DLD1 (cell line): Measurements from ENCODE around the gene ELMO1.

Experiments used
- in situ Hi-C: cut with HindIII; loops from 2 replicates; pipeline ENCODE4 v1.10.0; 2017; ENCODE audit warnings: low sequenced_read_pairs

The ELMO1 gene

DNA sequence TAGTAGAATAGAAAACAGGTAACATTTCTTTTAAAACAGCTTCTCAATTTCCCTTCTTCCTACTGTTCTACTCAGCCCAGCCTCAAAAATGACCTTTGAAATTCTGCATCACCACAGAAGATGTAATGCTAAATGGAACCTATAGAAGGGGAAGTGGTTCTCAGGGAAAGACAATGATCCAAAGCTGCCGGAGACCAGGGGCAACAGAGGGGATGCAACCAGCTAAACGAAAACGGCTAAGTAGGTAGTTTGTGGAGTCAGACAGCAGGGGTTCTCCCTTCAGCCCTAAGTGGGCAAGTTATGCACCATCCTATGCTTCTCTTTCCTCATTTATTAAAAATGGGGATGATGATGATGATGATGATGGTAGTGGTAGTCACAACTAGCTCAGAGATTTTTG lies 214.3 kb downstream of the ELMO1 start:
- in situ Hi-C loops: no loop called here

DNA sequence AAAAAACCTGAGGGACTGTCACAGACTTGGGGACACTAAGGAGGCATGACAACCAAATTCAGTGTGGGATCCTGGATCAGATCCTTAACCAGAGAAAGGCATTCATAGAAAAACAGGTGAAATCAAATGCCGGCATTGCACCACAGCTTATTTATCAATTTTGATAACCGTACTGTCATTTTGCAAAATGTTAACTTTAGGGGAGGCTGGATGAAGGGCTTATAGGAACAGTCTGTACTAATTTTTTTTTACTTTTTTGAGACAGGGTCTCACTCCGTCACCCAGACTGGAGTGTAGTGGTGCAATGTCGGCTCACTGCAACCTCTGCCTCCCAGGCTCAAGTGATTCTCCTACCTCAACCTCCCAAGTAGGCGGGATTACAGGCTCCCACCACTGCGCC lies 217.1 kb downstream of the ELMO1 start:
- in situ Hi-C loops: no loop called here

DNA sequence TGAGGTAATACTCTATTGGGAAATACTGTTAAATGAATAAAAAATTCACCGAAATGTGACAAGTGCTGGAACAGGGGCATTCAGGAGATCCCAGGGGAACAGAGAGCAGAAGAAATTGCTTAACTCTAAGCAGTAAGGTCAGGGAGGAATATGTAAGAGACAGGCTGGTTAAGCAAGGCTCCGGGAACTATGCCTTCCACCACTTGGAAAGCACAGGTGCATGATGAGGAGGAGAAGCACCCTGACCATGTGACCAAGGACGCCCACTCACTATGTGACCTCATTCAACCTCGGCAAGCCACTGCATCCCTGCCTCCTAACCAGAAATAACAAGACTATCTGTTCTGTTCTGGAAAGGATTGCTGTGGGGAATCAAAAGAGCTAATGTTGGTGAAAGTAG lies 218.4 kb downstream of the ELMO1 start:
- in situ Hi-C loops: no loop called here

DNA sequence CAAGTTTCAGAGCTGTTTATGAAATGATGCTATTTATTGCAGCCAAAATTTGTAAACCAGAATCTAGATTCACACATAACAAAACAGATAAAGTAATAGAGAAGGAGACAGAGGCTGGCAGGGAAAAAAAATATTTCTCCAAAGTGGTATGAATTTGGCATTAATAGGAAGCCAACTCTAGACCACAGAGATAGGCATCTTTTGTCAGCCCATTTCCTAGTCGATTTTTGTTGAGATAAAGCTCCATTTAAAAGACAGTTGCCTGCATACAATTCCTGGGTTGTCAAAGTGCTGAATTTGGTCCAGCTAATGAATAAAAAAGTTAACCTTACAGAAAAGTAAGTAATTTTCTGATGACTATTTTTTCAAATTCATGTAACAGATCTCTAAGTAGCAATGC lies 219.3 kb downstream of the ELMO1 start:
- in situ Hi-C loops: no loop called here

DNA sequence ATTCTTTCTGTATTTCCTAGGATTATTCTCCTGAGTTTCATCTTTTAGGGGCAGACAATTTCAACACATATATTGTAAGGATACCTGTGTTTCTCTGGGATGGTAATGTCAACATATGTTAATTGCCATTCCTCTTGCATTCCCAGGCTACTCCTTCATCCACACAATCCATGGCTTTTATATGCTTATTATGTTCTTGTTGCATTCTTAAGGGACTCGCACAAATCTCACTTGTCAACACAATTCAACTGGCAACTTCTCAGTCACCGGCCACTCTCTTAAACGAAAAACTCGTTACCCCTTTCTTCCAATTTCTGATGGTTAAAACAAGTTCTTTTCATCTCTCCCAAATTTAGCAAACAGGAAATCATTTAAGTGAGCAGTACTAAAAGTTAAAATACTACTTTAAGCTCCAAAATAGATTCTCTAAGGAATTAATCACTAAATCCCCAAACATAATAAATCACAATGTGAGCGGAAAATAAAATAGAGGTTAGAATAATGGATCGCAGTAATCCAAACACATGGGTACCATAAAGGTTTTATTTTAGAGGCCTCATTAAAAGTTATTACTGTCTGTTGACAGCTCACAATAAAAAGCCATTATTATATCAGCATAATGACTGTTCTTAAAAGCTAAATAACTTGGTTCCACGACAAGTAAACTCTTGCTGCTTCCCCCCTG lies 223.2 kb downstream of the ELMO1 start:
- in situ Hi-C loops: no loop called here

DNA sequence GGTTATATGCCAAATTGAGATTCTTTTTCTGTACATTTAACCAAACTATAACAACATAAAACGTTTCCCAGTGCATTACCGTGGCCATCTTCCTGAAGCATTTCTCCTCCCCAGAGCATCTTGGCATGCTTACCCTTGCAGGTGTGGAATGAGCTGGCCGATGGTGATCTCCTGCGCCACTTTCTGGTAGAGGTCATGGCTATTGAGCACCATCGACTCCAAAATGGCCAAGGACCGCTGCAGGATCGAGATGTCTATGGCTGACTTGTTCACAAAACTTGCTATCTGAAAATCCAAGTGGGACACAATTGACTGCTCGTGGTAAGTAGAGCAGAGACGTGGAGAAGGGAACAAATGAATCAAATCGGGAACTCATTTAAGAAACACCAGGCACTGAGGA lies 223.9 kb downstream of the ELMO1 start:
- in situ Hi-C loops: loop anchor here (25.0 kb wide), 1 partner anchor 737 kb away; no protein-coding TSS in a partner anchor

DNA sequence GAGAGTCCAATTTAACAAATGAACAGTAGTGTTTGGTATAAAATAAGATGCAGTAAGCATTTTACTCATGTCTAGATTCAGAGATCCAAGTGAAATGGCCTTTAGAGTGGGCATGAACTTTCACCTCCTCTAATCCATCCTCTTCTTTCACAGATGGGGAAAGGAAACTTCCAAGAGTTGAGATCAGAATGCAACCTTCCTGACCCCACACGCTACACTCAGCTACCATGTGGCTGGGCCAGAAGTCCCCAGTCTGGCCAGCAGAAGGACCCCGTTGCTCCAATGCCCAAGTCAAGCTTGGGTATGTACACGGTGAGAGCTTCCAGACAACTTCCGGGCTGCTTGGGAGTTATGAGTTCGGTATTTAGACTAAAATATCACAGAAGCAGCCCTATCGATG lies 228.0 kb downstream of the ELMO1 start:
- in situ Hi-C loops: loop anchor here (25.0 kb wide), 1 partner anchor 733 kb away; no protein-coding TSS in a partner anchor

DNA sequence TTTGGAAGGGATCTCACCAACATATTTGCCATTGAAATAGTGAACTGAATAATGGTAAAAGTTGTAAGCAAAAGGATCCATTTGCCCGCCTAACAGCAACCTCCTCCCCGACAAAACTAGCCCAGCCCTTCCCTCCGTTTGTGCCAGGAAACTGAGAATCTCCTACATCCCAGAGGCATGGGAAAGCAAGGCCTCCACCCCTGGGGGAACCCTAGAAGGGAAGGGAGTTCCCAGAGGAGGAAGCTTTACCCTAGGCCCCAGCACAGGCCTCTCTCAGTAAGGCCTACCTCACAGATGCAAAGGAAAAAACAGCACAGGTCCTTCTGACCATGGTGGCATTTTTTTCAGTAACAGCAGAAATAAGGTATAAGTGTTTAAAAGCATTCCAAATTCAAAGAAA lies 229.7 kb downstream of the ELMO1 start:
- in situ Hi-C loops: loop anchor here (10.0 to 25.0 kb wide), 2 partner anchors 616 to 732 kb away; no protein-coding TSS in a partner anchor

DNA sequence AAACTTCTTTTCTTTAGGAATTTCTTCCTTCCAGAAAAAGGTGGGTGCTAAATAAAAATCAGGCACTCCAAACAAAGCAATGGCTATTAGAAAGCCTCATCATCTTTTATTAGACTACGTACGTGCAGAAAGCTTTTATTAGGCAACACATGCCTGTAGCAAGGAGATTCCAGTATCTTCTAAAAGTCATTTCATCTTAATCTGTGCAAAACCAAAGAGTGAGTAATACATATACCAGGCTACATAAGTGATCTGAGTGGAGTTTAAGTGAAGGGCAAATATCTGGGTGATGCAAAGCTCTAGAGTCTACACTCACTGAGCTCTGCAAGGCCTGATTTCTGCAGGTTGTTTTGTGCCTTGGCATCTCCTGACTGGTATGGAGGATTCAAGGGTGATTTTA lies 231.7 kb downstream of the ELMO1 start:
- in situ Hi-C loops: loop anchor here (10.0 to 25.0 kb wide), 2 partner anchors 618 to 730 kb away; no protein-coding TSS in a partner anchor

DNA sequence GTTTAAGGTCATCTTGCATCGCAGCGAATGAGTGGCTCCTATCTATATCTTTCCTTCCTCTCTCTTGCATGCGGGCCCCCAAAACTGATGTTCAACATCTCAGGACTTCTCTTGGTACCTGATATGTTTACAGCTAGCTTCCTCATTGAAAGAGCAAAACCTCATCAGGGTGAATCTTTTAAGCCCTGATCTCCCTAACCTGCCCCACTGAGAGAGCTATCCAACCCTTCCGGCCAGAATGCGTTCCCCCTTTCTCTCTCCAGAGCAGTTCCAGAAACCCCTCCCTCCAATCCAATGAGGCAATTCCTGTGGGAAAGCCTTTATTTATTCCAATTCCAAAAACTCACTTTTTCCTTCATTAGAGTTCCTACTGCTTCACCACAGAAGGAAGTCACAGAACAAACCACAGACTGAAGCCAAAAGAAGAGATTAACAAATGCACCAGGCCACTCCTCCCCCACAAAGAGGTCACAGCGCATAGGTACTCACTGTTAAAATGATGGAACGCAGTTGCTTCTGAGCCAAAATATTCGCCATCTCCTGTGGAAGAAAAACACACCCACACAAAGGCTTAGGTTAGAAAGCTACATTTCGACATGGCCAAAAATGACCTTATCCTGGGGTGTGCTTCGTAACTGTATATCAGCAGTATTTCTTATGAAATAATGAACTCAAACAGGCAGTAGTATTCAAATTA lies 232.4 kb downstream of the ELMO1 start:
- in situ Hi-C loops: loop anchor here (10.0 to 25.0 kb wide), 2 partner anchors 618 to 729 kb away; no protein-coding TSS in a partner anchor

DNA sequence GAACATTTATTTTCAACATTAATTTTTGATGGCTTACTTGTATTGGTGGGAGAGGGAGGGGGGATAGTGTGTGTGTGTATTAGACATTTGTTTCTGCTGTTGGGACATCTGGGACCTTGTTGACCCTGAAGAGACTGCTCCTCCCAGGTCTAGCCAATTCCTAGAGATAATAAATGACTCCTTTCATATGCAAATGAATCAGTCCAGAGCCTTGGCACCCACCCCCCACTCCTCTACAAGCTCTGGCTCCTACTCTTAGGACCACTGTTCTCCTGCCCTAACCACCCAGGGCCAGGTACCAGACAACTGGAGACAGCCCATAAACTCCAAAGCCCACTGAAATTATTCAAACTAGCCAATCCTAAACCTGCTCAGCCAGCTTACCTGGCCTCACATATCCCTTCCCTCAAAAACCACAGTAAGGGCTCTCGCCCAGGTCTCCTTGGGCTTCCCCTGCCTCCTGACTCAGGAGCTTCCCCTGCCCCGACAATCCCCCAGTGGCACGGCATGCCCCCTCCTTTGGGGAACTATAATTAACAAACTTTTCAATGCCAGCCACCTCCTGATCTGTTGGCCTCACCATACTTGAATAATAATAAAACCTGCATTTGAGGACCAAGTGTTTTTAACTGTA lies 233.3 kb downstream of the ELMO1 start:
- in situ Hi-C loops: loop anchor here (10.0 to 25.0 kb wide), 2 partner anchors 619 to 728 kb away; no protein-coding TSS in a partner anchor

DNA sequence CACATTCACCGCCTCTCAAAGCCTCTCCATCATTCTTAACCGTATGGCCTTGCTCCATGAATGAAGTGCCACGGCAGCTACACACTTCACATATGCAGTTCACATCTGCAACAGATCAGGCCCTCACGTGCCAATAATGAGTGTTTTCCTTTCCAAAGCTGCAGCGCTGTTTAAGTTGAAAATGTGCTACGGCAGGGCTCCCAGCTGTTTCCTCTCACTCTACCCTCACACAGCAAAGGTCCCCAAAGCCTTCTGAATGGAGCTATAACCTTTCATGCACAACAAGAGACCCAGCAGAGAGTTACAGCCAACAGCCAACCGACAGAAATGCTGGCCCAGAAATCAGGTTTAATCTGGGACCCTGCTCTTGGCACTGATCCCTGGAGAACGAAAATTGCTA lies 236.1 kb downstream of the ELMO1 start:
- in situ Hi-C loops: loop anchor here (10.0 to 25.0 kb wide), 2 partner anchors 622 to 725 kb away; no protein-coding TSS in a partner anchor

DNA sequence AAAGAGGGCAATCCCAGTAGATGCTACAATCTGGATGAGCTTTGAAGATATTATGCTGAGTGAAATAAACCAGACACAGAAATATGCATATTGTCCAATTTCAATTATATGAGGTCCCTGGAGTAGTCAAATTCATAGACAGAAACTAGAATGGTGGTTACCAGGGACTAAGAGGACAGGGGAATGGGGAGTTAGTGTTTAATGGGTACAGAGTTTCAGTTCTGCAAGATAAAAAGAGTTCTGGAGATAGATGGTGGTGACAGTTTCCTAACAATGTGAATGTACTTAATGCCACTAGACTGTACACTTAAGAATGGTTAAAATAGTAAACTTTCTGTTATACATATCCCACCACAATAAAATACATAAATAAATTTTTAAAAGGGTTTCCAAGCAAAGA lies 236.6 kb downstream of the ELMO1 start:
- in situ Hi-C loops: loop anchor here (10.0 to 25.0 kb wide), 2 partner anchors 623 to 725 kb away; no protein-coding TSS in a partner anchor

DNA sequence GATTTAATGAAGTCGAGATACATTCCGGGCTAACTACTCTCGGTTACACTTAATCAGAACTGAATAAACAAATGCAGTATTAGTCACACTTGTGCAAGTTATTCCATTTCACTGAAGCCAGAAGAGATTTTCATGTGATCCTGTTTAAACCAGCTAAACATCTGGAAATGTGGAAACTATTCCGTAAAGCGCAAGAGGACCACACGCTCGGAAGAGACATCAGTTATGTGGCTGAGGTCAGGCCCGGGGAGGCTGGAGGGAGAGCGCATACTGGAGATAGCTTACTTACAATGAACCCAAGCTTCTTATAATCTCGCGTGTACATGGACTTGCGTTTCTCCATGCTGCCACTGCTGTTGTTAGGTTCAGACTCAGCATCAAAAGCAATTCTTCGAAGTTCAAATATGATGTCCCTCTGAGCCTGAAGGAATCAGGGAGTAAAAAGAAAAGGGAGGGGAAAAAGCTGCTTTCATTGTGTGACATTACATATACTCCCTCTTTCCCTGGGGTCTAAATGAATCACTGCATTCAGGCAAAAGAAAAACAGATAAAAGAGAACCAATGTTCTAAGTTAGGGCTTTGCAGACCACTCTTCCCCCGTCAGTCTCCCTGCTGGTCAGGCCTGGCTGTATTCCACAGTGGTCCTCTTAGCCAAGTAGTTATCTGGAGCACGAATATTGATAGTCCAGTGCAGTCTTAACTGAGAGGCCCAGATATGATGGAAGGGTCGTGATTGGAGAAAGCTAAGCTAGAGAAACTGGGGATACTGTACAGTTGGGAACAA lies 237.4 kb downstream of the ELMO1 start:
- in situ Hi-C loops: loop anchor here (10.0 to 25.0 kb wide), 2 partner anchors 624 to 724 kb away; no protein-coding TSS in a partner anchor

DNA sequence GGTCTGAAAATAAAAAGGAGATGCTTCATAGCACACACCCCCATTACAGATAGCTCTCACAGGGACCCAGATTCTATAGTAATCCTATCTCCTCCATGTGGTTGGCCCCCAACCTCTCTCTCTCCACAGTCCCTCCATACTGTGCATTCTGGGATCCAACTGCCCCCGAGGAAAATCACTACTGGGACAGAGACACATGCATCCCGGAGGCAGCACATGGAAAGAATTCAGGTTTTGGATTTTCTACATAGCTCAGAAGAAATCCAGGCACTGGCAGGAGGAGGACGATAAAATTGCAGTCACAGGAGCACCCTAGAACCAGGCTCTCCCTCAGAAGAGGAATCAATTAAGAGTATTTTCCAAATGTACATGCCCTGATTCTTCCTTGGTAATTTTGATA lies 239.5 kb downstream of the ELMO1 start:
- in situ Hi-C loops: loop anchor here (25.0 kb wide), 1 partner anchor 722 kb away; no protein-coding TSS in a partner anchor

DNA sequence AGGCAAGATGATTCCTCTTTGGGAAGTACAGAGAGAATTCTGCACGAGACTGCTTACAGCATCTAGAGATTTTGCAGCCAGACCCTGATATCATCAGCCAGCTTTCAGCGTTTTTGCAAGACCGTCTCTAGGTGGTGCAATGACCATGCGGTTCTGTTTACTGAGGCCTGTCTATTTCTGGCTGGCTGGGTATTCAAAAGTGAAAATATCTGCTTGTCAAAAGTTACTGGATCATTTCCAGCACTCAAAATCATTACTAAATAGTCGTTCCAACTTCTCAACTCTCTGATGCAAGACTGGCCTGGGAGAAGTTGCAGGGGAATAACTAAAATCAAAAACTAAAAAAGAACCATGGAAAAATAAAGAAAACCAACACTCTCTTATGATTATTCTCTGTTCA lies 240.1 kb downstream of the ELMO1 start:
- in situ Hi-C loops: loop anchor here (25.0 kb wide), 1 partner anchor 721 kb away; no protein-coding TSS in a partner anchor

DNA sequence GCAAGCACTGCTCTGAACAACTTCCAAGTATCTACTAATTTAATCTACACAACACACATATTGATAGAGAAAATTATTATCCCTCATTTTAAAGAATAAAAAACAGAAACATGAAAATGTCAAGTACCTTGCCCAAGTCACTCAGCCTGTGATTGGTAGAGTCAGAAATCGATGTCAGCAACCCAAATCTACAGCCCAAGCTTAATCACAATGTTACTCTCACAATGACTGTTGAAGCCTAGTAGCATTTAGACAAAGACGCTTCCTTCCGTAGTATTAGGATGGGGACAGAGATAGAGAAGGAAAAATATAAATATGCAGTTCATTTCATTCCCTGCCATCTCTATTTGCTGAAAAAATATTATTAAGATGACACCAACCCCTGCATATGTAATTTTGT lies 242.5 kb downstream of the ELMO1 start:
- in situ Hi-C loops: loop anchor here (25.0 kb wide), 1 partner anchor 719 kb away; no protein-coding TSS in a partner anchor

DNA sequence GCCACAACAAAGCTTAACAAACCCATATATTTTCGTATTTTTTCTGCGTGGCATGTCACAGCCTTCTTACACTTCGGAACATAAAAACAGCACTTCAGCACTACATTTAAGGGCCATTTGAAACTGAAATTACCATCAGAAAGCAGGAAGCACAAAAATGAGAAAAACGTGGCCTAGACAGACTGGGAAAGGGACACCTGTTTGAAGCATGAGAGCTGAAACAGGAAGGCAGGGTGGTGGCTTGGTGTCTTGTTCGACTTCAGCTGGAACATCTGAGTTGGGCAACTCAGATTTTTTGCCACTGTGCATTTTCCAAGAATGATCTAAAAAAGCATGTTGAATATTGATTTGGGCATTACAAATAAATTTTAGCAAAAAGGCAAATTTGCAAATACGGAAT lies 243.2 kb downstream of the ELMO1 start:
- in situ Hi-C loops: loop anchor here (25.0 kb wide), 1 partner anchor 718 kb away; no protein-coding TSS in a partner anchor

DNA sequence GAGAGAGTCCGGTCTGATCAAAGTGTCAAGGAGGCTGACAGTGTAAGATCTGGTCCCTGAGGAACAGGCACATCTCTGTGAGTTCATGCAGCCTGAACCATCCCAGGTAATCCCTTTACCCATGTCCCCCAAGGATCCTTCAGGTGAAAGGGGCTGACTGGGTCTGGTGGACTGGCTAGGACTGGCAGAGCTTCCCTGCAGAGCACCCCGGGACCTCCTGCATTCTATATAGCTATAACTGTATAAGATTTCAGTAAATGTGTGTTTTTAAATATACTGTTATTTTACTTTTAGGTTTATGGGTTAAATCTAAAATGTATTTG lies 246.8 kb downstream of the ELMO1 start:
- in situ Hi-C loops: loop anchor here (25.0 kb wide), 1 partner anchor 715 kb away; no protein-coding TSS in a partner anchor
